Right kidney (tissue), 1 donor: ENCODE data around the gene INHBE.
"Not testable (repeated sequence)": the region's sequence is repeated elsewhere in the genome, so short reads cannot be mapped to it uniquely, and the experiment has no call there.

Experiments used
- DNase-seq: peaks from one replicate; pipeline ENCODE4 v3.0.0-alpha.2; 2016

The INHBE gene

DNA sequence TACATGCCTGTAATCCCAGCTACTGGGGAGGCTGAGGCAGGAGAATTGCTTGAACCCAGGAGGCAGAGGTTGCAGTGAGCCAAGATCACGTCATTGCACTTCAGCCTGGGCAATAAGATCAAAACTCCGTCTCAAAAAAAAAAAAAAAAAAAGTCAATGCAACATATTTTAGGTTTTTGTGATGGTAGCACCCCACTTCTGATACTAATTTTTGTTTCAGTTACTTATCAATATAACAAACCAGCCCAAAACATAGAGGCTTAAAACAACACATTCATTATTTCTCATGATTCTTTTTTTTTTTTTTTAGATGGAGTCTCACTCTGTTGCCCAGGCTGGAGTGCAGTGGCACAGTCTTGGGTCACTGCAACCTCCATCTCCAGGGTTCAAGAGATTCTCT is 13.7 kb upstream of the INHBE start:
- not testable (repeated sequence) for DNase-seq

DNA sequence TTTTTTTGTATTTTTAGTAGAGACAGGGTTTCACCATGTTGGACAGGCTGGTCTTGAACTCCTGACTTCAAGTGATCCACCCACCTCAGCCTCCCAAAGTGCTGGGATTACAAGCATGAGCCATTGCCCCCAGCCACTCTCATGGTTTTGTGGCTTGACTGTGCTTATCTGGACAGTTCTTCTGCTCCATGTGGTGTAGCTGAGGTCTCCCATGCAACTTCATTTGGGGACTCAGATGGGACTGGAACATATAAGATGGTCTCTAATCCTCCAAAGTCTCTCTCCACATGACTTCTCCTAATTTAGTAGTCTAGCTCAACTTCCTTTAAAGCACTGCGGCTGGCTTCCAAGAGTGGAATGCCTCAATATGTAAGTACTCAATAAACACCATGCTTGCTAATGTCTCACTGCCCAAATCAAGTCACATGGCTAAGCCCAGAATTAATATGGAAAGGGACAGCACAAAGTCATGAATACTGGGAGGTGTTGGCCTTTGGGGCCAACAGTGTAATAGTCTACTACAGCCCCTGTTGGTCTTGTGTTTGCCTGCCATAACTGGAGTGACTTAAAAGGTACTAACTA is 13.2 kb upstream of the INHBE start:
- no peak for DNase-seq

DNA sequence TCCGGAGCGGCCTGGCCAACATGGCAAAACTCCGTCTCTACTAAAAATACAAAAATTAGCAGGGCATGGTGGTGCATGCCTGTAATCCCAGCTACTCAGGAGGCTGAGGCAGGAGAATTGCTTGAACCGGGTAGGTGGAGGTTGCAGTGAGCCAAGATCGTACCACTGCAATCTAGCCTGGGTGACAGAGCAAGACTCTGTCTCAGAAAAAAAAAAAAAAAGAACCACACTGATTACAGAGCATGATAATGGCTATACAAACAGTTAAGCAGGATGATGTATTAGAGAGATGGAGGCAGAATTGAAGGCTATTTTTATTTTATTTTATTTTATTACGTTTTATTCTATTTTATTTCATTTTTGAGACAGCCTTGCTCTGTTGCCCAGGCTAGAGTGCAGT is 10.8 kb upstream of the INHBE start:
- not testable (repeated sequence) for DNase-seq

DNA sequence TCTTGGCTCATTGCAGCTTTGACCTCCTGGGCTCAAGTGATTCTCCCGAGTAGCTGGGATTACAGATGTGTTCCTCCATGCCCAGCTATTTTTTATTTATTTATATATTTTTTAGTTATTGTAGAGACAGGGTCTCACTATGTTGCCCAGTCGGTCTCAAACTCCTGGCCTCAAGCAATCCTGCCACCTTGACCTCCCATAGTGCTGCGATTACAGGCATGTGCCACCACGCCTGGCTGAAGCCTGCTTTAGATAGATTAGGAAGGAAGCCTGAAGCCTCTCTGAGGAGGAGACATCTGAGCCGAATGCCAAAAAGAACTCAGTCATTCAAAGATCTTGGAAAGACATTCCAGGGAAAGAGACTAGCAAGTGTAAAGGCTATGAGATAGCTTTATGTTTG is 10.4 kb upstream of the INHBE start:
- no peak for DNase-seq

DNA sequence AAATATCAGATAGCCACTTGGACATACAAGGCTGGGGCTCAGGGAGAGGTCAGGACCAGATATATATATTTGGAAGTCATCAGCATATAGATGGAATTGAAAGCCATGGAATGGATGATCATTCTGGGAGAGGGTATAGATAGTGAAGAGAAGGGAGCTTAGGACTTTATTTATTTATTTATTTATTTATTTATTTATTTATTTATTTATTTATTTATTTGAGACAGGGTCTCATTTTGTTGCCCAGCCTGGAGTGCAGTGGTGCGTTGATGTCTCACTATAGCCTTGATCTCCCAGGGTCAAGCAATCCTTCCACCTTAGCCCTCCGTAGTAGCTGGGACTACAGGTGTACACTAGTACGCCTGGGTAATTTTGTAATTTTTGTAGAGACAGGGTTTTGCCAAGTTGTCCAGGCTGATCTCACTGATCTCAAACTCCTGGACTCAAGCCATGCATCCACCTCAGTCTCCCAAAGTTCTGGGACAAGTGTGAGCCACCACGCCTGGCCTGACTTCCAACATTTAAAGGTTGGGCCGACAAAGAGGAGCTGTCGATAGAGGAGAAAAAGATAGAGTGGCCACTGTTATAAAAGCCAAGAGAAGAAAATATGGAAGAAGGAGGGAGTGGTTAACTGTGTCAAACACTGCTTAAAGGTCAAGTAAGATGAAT is 8.7 kb upstream of the INHBE start:
- no peak for DNase-seq

DNA sequence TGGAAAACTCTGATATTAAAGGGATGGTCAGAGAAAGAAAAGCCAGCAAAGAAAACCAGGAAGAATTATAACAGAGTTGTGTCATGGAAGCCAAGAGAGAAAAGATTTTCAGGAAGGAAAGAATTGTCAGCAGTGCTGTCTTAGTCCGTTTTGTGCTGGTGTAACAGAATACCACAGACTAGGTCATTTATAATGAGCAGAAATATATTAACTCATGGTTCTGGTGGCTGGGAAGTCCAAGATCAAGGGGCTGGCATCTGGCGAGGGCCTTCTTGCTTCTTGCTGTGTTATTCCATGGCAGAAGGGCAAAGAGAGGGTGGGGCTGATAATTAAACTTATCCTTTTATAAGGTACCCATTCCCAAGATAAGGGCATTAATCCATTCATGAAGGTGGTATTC is 6.4 kb upstream of the INHBE start:
- DNase-seq = no peak

DNA sequence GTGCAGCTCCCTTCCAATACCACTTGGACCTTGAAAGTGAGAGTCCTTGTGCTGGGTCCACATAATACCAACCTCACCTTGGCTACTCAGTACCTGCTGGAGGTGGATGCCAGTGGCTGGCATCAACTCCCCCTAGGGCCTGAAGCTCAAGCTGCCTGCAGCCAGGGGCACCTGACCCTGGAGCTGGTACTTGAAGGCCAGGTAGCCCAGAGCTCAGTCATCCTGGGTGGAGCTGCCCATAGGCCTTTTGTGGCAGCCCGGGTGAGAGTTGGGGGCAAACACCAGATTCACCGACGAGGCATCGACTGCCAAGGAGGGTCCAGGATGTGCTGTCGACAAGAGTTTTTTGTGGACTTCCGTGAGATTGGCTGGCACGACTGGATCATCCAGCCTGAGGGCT is 5.7 kb upstream of the INHBE start:
- no peak for DNase-seq

DNA sequence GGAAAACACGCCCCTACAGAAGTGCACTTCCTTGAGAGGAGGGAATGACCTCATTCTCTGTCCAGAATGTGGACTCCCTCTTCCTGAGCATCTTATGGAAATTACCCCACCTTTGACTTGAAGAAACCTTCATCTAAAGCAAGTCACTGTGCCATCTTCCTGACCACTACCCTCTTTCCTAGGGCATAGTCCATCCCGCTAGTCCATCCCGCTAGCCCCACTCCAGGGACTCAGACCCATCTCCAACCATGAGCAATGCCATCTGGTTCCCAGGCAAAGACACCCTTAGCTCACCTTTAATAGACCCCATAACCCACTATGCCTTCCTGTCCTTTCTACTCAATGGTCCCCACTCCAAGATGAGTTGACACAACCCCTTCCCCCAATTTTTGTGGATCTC is 5.0 kb upstream of the INHBE start:
- no peak for DNase-seq

GRCh38 chr12:57451233-57451778 is 3.8 kb upstream of the INHBE start:
- DNase-seq = no peak

- no peak for DNase-seq
Observed at GRCh38 chr12:57452181-57452936, 2.7 kb upstream of the INHBE start.

GRCh38 chr12:57452937-57453509 is 2.1 kb upstream of the INHBE start:
- peak; percentile 63 for DNase-seq

DNA sequence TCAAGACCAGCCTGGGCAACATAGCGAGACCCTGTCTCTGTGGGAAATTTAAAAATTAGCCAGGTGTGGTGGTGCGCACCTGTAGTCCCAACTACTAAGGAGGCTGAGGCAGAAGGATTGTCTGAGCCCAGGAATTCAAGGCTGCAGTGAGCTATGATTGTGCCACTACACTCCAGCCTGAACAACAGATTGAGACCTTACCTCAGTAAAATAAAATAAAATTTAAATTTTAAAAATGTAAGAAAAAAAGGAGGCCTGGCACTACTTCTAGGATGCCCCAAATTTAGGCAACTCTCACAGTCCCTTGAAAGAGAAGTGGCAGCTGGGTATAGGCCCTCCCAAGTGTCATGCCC is 918 bp upstream of the INHBE start:
- no peak for DNase-seq

DNA sequence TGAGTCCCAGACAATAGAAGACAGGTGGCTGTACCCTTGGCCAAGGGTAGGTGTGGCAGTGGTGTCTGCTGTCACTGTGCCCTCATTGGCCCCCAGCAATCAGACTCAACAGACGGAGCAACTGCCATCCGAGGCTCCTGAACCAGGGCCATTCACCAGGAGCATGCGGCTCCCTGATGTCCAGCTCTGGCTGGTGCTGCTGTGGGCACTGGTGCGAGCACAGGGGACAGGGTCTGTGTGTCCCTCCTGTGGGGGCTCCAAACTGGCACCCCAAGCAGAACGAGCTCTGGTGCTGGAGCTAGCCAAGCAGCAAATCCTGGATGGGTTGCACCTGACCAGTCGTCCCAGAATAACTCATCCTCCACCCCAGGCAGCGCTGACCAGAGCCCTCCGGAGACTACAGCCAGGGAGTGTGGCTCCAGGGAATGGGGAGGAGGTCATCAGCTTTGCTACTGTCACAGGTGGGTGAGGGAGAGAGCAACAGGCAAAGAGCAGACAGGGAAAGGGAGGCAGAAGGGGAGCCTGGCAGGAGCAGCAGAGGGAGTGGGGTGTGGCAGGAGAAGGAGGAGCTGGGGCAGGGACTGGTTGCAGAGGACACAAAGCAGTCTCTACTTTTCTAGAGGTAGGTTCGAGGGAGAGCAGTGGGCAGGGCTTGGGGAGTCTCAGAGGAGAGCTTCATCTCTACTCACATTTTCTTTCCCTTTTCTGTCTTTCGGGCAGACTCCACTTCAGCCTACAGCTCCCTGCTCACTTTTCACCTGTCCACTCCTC is 452 bp downstream of the INHBE start:
- no peak for DNase-seq

- peak; percentile 56 for DNase-seq
Observed at GRCh38 chr12:57456145-57456700, 1.1 kb downstream of the INHBE start.

DNA sequence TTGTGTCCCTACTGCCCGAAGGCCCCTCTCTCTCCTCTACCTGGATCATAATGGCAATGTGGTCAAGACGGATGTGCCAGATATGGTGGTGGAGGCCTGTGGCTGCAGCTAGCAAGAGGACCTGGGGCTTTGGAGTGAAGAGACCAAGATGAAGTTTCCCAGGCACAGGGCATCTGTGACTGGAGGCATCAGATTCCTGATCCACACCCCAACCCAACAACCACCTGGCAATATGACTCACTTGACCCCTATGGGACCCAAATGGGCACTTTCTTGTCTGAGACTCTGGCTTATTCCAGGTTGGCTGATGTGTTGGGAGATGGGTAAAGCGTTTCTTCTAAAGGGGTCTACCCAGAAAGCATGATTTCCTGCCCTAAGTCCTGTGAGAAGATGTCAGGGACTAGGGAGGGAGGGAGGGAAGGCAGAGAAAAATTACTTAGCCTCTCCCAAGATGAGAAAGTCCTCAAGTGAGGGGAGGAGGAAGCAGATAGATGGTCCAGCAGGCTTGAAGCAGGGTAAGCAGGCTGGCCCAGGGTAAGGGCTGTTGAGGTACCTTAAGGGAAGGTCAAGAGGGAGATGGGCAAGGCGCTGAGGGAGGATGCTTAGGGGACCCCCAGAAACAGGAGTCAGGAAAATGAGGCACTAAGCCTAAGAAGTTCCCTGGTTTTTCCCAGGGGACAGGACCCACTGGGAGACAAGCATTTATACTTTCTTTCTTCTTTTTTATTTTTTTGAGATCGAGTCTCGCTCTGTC is 1.8 kb downstream of the INHBE start:
- no peak for DNase-seq

GRCh38 chr12:57458665-57459054 is 3.6 kb downstream of the INHBE start:
- no peak for DNase-seq

GRCh38 chr12:57459055-57459749 is 4.1 kb downstream of the INHBE start:
- DNase-seq = peak; percentile 96

- DNase-seq = no peak
Observed at GRCh38 chr12:57459750-57460467, 4.8 kb downstream of the INHBE start, which contains the start of gene GLI1. TSS of gene GLI1 (plus strand) at chr12:57459785. CDS start at chr12:57463692, 3,907 bp downstream.

DNA sequence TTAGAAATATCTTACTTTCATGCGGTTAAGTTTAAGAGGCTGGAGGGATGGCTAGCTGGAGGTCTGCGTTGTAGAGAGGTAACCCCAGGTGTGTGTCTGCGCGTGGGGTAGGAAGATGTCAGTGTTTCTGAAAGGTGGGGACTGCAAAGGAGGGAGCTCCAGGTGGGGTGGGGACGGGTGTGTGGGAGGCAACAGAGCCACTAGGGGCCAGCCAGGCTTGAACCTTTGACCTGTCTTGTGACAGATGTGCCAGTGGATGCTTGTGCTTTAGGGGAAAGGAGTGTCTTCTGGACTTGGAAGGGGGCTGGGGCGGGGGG is 5.3 kb downstream of the INHBE start:
- DNase-seq = peak; percentile 58

DNA sequence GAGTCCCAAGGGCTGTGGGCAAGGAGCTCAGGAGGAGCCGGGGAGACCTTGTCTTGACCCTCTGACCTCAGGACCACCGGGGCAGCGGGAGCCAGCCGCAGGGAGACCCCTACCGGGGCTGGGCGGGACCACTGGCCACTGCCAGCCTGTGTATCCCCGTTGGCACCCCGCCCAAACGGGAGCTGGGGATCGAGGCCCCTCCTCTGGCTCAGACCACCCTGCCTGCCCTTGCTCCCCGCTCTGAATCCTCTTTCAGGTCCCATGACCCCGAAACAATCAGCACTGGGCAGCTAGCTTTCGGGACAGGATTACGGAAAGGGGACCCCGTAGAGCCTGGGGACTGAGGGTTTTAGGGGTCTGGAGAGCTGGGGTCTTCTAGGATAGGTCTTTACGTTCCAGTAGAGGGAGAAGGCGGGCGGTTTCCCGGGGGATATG is 5.8 kb downstream of the INHBE start:
- DNase-seq = no peak
